GM12874 (cell line): ENCODE data around the gene RNF169.

Source experiments
- TF ChIP-seq, protein P1 (sequence below): IDR thresholded peaks from 2 replicates; pipeline ENCODE4 v1.5.1; 2011; ENCODE audit warnings: low read depth, mild to moderate bottlenecking, control low read depth, low read length, moderate library complexity; ENCODE audit not compliant: insufficient read depth

The RNF169 gene

GRCh38 chr11:74838188-74838587, 89.5 kb downstream of the RNF169 start:
- TF ChIP-seq, protein P1, sequence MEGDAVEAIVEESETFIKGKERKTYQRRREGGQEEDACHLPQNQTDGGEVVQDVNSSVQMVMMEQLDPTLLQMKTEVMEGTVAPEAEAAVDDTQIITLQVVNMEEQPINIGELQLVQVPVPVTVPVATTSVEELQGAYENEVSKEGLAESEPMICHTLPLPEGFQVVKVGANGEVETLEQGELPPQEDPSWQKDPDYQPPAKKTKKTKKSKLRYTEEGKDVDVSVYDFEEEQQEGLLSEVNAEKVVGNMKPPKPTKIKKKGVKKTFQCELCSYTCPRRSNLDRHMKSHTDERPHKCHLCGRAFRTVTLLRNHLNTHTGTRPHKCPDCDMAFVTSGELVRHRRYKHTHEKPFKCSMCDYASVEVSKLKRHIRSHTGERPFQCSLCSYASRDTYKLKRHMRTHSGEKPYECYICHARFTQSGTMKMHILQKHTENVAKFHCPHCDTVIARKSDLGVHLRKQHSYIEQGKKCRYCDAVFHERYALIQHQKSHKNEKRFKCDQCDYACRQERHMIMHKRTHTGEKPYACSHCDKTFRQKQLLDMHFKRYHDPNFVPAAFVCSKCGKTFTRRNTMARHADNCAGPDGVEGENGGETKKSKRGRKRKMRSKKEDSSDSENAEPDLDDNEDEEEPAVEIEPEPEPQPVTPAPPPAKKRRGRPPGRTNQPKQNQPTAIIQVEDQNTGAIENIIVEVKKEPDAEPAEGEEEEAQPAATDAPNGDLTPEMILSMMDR, result no peak

DNA sequence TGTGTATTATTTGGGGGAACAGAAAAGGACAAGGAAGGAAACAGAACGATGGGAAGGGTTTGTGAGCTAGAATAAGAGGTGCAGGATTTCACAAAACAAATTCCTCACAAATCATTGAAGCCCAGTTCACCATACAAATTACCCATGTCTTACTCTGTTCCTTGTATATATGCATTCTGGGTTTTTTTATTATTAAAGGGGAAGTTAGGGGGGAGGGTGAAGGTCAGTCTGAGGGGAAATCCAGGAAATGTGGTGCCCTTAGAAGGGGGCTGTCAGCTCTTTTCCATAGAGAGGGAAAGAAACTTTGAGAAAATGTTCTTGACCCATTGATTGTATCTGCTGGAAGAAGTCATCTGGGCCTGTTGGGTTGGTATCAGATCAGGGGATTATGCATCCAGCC, 90.8 kb downstream of the RNF169 start:
- TF ChIP-seq, protein P1, result no peak

GRCh38 chr11:74839971-74840370, 91.3 kb downstream of the RNF169 start:
- TF ChIP-seq, protein P1, result no peak

DNA sequence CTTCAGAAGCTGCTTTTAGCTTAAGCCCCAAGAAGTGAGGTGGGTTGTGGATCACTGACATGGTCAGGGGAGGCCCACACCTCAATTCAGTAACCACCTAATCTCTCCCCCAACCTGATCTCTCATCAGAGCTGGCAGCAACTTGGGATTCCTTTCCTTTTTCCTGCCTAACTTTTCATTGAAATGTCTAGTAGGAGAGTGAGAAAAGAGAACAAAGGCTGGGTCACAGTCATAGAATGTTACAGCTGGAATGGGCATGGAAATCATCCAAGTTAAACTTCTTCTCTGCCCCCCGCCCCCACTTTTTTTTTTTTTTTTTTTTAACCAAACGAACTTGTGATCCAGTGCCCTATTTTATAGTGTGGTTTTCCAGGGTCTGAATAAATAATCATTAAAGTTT, 91.8 kb downstream of the RNF169 start:
- TF ChIP-seq, protein P1, result no peak

GRCh38 chr11:74842967-74843366, 94.3 kb downstream of the RNF169 start:
- TF ChIP-seq, protein P1, result no peak

GRCh38 chr11:74844072-74844471, 95.4 kb downstream of the RNF169 start:
- TF ChIP-seq, protein P1, result no peak

GRCh38 chr11:74844865-74845264, 96.2 kb downstream of the RNF169 start:
- TF ChIP-seq, protein P1, result no peak
